DND-41 (cell line): ENCODE measurements around the gene C4orf36.

Experiments used
- EZH2 ChIP-seq: IDR thresholded peaks from 3 replicates; pipeline ENCODE4 v1.6.1; 2012; ENCODE audit warnings: borderline replicate concordance, low read depth, mild to moderate bottlenecking, moderate library complexity, low read length, inconsistent platforms; ENCODE audit not compliant: severe bottlenecking
- TF ChIP-seq, protein P1 (sequence below): IDR thresholded peaks from 2 replicates; pipeline ENCODE4 v1.5.1; 2012; ENCODE audit warnings: borderline replicate concordance, low read length, moderate library complexity, mild to moderate bottlenecking; ENCODE audit not compliant: poor library complexity, severe bottlenecking; ENCODE audit errors: extremely low read depth

DNA sequence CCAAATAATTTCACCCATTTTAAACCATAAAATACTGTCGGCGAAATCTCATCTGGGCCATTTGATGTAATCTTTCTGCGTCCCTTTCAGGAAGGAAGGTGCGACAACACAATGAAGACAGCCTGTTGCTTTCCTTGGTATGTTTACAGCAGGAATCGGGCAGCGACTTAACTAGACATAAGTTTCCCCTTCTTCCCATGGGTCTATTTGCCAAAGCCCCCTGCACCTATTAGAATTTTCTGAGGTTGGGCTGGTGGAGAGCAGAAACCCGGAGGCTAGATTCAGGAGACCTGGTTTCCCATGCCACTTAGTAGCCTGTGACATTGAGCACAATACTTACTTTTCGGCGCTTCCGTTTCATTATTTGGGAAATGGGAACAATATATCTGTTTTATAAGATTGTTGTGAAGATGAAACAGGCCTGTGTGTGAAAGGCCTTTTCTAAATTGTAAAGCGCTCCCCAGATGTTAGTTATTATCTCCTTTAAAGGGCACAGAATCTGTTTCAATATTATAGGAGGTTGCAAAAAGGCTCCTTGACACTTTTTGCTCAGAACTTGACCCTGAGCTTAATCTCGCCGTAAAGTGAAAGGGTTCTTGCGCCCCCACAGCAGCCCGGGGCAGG lies 42.0 kb upstream of the C4orf36 start:
- TF ChIP-seq, protein P1, sequence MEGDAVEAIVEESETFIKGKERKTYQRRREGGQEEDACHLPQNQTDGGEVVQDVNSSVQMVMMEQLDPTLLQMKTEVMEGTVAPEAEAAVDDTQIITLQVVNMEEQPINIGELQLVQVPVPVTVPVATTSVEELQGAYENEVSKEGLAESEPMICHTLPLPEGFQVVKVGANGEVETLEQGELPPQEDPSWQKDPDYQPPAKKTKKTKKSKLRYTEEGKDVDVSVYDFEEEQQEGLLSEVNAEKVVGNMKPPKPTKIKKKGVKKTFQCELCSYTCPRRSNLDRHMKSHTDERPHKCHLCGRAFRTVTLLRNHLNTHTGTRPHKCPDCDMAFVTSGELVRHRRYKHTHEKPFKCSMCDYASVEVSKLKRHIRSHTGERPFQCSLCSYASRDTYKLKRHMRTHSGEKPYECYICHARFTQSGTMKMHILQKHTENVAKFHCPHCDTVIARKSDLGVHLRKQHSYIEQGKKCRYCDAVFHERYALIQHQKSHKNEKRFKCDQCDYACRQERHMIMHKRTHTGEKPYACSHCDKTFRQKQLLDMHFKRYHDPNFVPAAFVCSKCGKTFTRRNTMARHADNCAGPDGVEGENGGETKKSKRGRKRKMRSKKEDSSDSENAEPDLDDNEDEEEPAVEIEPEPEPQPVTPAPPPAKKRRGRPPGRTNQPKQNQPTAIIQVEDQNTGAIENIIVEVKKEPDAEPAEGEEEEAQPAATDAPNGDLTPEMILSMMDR, result no peak
- no peak for TF ChIP-seq EZH2
